IPS-NIHi7 (cell line): ENCODE results near the gene ULBP3.

Source experiments
- DNase-seq: peaks from one replicate; pipeline ENCODE4 v3.0.0; 2012; ENCODE audit warnings: mixed read lengths; ENCODE audit errors: extremely low spot score

The ULBP3 gene

DNA sequence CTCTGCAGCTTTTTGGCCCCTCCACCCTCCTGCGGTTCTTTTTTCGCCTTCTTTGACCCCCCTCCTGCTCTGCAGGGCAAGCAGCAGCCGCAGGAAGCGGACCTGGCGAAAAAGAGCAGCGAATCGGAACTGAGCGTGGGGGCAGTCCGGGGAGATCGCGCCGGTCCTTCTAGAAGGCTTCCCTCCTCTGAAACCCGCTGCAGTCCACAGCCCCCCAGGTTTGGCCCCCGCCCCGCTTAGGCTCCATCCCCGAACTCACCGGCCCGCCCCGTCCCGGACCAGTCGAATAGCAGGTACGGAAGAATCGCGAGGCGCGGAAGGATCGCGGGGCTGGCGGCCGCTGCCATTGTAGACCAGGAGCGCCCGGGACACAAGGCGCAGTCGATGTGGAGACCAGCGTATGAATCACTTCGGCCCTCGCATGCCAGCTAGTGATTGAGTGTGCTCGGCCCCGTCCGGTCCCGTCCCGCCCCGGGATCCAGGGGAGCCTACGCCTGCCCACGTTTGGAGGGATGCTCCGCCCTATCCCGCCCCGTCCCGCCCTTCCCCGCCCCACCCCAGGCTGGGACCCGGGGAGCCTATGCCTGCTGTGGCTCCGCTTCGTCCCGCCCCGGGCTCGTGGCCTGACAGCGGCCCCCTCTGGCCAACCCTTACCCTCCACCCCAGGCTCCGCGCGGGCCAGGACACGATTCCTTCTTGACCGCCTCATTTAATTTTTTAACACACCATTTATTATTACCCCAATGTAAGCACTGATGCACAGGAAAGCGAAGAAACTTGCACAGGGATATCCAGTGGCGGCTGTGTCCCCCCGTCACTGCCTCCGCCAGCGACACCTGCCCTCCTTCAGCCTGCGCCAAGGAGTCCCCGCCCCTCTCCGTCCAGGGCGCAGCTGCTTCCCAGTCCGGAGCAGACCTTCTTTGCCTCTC lies at the start of gene ULBP3:
TSS of gene ULBP3 (minus strand) at position 402 of the 929 bp plus-strand sequence. CDS start at position 347, 55 bp downstream.
- DNase-seq, result peak; percentile 94

DNA sequence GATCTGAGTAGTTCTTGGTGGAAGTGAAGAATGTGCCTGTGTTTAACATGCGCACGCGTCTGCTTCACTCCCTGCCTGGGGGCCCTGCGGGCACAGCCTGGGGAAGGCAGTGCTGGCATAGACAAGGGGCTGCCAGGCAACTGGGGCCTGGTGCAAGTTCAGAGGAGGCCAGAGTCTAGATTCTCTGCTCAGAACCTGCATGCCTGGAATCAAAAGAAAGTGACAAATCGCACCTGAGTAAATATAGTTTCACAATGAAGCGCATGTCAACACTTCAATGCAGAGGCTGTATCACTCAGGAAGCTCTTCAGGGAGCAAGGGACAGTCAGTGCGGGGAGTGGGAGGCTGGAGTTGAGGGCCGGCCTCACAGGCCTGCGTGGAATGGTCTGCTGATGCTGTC lies 49.7 kb upstream of the ULBP3 start:
- DNase-seq, result no peak

DNA sequence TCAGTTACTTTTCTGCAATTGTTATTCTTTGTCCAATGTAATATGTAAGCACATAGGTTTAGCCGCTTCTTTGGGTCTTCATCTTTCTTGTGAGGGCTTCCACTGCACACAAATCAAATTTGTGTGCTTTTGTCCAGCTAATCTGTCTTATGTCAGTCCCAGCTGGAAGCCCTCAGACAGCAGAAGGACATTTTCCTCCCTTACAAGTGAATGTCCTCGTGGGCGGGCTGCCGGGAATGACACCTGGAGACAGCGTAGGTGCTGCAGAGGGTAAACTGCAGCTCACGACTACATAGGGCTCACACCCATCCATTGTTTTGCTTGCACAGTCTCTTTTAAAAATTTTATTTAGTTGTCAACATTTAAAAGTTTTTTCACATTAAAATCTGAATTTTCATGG lies 49.3 kb upstream of the ULBP3 start:
- DNase-seq, result no peak

DNA sequence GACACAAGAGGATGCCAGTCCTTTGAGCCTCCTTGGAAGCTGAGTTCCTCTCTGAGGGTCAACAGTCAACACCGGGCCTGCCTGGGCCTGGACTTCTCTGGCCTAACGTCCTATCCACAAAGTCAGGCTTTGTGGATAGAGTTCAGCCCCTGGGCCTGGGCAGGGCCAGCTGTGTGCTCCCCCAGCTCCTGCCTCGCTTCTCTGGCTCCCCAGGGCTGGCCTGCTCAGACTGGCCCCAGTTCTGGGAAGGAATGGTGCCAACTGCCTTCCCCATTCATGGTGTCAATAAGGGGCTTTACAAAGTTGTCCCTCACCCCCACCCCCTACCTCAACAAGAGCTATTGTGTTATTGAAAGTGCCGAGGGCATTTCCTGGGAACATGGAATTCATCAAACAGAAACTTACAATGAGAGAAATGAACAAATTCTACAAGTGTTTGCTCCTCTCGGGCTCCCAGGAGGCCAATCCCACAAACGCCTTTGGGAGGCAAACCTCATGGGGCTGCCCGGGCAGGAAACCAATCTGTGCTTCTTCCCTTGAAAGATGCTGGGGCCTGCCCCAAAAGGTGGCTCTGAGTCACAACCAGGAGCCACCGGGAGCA lies 47.4 kb upstream of the ULBP3 start:
- no peak for DNase-seq

DNA sequence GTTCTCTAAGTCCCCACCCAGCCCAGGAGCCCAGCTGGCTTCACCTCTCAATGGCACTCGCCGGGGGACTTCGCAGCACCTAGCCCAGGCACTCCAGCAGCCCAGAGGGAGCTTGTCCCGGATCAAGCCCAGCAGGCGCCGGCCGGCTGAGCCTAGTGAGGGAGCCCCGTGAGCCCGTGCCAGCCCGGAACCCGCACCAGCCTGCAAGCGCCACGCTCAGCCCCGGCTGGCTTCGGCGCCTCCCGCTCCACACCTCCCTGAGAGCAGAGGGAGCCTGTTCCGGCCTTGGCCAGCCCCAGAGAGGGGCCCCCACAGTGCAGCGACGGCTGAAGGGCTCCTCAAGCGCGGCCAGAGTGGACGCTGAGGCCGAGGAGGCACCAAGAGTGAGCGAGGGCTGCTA lies 46.8 kb upstream of the ULBP3 start:
- no peak for DNase-seq

DNA sequence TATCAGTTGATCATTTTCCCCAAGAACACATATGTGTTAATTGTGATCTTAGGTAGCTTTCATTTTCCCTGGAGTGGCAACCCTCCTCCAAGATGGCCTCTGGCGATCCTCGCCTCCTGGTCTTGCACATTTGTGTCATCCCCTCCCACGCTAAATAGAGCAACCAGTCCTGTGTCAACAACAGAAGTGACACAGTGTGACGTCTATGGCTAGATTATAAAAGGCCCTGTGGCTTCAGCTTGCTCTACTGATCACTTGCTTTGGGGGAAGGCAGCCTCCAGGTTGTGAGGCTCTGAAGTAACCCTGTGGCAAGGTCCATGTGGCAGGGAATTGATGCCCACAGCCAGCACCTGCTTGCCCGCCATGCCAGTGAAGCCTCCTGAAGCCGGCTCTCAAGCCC lies 43.3 kb upstream of the ULBP3 start:
- DNase-seq, result no peak

DNA sequence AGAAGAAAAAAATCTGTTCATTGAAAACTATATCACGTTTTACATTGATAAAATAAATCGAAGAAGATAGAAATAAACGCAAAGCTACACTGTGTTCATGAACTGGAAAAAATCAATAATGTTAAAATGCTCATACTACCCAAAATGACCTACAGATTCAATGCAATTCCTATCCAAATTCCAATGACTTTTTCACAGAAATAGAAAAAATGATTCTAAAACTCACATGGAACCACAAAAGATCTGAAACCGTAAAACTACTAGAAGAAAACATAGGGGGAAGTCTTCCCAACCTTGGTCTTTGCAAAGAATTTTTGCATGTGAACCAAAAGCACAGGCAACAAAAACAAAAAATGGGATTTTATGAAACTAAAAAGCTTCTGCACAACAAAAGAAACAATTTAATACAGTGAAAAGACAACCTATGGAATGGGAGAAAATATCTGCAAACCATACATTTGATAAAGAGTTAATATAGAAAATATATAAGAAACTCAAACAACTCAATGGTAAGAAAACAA lies 33.9 kb upstream of the ULBP3 start:
- DNase-seq, result no peak

DNA sequence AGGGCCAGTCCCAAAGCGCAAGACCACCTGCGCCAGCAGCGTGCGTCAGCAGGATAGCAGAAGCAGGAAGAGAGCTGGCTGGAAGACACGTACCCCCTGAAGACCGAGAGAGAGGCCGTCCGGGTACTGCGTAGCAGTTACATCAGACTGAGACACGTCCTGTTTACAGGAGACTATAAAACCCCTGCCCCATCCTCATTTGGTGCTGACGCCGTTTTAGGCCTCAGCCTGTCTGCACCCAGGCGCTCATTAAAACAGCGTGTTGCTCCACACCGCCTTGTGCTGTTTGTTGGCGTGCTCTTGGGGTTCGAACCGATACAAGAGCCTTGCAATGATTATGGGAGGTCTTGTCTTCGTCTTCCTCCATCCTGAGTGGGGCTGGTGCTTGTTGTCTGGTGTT lies 31.8 kb upstream of the ULBP3 start:
- DNase-seq, result no peak

DNA sequence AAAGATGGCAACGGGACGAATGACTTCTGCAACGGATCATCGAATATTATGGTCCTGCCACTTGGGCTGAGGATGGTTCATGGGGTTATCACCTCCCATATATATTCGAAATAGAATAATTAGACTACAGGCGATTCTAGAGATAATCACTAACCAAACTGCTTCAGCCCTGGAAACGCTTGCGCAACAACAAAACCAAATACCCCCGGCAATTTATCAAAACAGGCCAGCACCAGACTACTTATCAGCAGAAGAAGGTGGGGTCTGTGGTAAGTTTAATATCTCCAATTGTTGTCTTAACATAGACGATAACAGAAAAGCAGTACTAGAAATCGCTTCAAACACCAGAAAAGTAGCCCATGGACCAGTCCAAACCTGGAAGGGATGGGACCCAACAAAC lies 31.0 kb upstream of the ULBP3 start:
- no peak for DNase-seq

DNA sequence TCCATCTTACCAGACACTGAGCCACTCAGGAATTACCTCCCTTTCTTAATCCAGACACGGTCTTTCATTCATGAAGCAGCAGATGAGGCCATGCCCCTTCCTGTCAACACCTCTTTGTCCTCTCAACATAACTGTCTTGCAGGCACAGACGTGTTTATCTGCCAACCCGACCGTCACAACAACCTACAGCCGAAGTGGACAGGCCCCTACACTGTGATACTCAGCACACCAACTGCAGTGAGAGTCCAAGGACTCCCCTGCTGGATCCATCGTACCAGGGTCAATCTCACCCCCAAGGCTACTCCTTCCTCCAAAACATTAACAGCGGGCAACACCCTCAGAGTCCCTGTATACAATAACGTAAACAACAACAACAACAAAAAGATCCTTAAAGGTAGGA lies 30.6 kb upstream of the ULBP3 start:
- no peak for DNase-seq

DNA sequence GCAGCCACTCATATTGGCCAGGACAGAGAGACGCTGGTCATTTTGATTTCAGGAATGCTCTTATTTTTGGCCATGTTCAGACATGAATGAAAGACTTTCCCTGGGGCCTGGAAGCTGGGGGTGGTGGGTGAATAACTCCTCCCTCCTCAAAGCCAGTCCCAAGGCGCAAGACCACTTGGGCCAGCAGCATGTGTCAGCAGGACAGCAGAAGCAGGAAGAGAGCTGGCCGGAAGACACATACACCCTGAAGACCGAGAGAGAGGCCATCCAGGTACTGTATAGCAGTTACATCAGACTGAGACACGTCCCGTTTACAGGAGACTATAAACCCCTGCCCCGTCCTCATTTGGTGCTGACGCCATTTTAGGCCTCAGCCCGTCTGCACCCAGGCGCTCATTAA lies 29.2 kb upstream of the ULBP3 start:
- no peak for DNase-seq

DNA sequence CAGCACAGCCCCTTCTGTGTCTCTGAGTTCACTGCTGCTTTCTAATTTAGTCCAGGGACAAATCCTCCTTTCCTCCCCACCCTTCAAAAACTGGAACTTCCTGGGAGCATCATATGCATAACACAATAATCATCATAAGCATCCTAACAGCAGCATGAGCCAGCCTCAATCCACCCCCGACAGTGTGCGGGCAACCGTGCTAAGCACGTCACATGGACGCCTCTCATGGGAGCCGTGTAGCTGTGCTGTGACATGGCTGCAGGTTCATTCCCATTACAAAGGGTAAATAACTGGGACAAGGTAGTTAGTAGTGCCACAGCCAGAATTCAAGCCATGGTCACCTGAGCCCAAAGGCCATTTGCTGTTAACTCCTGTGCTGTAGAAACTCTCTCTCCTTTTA lies 24.5 kb upstream of the ULBP3 start:
- no peak for DNase-seq

DNA sequence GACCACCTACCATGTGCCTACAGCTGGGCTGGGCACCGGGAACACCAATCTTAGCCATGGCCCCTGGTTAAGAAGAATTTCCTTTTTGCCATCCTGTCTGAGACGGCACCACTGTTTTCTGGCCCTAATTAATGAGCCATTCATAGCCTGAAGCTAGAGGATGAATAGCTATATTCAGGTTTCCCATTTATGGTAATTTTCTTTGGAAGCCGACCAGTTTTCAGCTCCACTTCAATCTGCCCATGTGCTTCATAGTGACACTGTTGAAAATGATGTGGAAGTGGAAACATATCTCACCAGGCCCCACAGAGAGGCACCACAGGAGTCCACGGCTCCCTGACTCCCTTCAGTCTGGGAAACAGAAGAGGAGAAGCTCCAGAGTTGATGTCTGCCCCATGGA lies 22.6 kb upstream of the ULBP3 start:
- no peak for DNase-seq

DNA sequence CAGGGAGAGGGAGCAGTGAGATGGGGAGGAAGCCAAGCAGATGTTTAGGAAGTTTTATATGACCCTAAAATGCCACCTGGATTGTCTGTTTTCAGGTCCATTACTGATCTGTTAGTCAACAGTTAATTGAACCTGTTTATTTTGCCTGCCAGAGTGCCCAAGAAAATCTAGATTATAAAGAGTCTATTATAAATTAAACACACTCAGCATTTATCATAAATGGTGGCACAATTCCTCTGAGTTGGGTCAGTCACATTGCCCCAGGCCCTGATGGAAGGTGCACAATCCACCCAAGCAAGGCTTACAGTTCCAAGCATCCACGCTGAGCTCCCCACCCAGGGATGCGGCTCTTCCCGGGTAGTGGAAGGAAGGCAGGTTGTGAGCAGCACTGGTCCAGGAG lies 21.4 kb upstream of the ULBP3 start:
- no peak for DNase-seq

DNA sequence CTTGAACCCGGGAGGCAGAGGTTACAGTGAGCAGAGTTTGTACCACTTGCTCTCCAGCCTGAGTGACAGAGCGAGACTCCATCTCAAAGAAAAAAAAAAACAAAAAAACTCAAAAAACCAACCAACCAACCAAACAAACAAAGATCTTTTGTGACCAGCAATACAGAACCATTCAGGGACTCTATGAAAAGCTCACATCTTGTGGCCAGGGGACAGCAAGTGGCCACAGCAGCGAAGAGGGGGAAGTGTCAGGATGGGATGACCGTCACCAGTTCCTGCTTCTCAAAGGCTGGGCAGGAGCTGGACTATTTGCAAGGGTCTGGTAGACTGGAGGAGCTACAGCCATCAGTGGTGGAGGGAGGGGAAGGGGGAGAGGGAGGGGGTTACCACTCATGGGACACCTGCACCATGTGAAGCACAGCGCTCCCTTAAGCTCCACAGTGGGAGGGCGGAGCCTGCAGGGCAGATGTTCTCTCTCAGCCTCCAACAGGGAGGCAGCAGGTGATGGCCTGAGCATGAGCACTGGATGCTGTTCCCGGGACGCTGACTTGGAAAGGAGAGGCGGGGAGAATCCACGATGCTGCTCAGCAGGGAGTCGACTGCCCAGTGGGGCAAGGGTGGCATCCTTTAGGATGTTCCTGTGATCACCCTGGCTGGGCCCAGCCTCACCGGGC lies 19.7 kb upstream of the ULBP3 start:
- DNase-seq, result no peak

DNA sequence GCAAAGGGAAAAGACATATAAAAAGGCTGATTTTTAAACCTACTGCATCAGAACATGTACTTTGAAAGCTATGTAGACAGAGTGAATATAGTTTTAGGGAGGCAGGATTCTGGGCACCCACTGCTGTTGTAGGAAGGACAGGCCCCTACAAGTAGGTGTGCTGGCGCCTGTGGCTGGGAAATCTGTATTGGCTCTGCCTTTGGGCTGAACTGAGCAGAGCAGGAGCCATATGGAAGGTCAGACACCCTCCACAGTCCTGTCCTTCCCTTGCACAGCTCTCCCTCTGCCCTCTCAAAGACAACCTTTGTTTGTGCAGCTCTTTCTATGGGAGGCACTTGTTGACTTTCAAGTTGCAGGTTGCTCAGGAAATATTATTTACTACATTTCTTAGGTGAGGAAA lies 18.4 kb upstream of the ULBP3 start:
- DNase-seq, result no peak

DNA sequence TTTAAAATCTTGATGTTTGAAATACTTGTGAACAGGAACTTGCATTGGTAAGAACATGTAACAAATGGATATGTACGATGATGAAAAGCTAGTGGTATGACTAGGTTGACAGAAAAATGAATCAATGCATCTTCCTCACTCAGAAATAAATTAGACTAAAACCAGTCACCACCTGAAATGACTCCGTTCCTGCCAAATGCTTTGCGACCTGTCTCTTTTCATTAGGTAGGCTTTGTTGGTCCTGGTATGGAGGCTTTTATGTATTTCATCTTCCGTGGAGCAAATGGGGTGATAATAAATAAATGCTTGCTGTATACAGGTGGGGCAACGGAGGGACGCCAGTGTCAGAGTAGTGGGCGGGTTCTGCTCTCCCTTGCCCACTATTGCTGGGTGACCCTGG lies 17.1 kb upstream of the ULBP3 start:
- no peak for DNase-seq

DNA sequence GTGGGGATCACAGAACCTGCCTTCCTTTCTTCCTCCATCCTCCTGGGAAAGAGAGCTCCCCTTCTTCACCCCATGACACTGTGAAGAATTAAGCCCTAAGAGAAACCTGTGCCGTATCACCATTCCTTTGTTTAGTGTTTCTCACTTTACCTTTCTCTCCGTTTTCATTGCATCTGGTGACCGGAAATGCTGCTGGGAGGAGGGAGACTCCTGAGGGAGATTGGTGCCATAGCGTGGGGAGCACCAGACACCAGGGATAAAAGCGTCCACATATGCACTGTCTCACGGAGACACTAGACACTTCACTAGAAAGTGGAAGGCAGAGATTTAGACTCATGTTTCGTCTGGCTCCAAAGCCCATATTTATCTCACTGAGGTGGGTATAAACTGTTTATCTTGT lies 15.5 kb upstream of the ULBP3 start:
- DNase-seq, result no peak

DNA sequence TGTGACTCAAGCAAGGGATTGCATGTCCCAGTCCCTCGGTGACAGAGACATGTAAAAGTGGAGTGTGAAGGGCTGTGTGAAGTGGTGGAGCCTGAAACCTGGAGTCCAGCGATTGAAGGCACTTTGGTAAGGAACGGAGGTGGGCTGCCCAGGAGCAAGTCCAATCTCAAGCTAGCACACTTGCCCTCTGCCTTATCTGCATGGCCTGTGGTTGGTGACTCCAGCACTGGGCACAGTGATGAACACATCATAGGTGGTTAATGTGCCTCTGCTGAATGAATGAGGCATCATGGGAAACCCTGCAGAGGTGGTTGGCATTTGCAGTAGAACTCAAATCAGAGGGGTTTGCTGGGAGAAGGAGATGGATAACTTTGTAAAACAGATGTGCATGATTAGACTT lies 14.9 kb upstream of the ULBP3 start:
- no peak for DNase-seq

DNA sequence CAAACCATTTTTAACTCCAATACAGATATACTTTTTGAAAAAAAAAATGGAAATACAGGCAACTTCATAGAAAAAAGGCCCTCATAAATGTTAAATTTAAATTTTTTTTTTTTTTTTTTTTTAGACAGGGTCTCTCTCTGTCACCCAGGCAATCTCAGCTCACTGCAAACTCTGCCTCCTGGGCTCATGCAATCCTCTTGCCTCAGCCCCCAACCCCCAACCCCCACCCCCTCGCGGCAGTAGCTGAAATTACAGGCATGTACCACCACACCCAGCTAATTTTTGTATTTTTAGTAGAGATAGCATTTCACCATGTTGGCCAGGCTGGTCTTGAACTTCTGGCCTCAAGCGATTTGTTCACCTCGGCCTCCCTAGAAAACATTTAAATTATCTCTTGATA lies 12.8 kb upstream of the ULBP3 start:
- no peak for DNase-seq

DNA sequence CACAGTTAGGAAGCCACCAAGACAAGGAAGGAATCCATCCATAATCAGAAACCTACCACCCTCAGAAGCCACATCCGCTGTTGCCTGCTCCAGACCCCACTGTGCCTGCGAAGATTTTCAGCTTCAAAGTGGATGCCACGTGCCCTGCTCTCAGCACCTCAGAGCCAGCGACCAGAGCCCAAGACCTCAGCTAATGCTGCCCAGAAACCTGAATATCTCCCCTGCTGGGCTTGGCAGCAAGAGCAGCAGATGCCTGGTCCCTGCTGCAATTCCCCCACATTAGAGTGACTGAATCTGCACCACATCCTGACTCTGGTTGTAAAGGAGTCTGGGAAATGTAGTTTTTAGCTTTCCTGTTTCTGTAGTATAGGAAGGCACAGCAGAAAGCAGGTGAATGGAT lies 10.7 kb upstream of the ULBP3 start:
- peak; percentile 25 for DNase-seq

DNA sequence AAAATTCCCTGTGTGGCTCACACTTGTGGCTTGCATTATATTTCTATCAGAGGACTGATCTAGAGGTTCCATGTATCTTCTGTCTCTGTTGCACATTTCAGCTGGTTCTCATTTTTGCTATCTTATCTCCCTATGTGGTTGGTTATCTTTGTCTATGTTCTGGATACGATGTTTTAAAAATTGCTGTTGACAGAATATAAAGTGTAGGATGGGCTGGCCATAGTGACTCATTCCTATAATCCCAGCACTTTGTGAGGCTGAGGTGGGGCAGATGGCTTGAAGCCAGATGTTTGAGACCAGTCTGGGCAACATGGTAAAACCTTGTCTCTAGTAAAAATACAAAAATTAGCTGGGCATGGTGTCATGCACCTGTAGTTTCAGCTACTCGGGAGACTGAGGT lies 9.9 kb upstream of the ULBP3 start:
- no peak for DNase-seq
